Activated CD8-positive, alpha-beta memory T cell treated with anti-CD3 and anti-CD28 coated beads for 48 hours (primary cell): ENCODE measurements around the gene EHBP1.
A peak's percentile ranks its signal among the peaks of the same experiment; 100 is the strongest.
"Not testable (repeated sequence)": the region's sequence is repeated elsewhere in the genome, so short reads cannot be mapped to it uniquely, and the experiment has no call there.

ENCODE experiments used
- DNase-seq, 3 experiments: peaks; one replicate each; pipeline ENCODE4 v3.0.0-alpha.2; 2020; ENCODE audit warnings: low read depth in 2 of 3, low spot score in 2 of 3

The EHBP1 gene

DNA sequence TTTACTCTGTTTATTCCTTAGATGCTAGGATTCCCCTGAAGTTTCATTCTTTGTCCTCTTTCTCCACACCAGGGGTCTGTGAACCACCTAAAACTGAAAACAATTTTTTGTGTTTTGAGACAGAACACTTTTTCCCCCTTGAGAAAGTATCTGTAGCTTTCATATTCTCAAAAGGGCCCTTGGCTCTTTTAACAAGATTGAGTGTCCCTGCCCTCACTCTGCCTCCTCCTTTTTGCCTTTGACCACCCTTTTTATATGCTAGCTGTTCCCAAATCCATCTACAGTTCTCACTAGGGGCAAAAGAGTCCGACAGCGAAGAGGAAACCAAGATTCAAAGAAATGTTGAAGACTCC is 883 bp upstream of the EHBP1 start:
- no peak for DNase-seq

DNA sequence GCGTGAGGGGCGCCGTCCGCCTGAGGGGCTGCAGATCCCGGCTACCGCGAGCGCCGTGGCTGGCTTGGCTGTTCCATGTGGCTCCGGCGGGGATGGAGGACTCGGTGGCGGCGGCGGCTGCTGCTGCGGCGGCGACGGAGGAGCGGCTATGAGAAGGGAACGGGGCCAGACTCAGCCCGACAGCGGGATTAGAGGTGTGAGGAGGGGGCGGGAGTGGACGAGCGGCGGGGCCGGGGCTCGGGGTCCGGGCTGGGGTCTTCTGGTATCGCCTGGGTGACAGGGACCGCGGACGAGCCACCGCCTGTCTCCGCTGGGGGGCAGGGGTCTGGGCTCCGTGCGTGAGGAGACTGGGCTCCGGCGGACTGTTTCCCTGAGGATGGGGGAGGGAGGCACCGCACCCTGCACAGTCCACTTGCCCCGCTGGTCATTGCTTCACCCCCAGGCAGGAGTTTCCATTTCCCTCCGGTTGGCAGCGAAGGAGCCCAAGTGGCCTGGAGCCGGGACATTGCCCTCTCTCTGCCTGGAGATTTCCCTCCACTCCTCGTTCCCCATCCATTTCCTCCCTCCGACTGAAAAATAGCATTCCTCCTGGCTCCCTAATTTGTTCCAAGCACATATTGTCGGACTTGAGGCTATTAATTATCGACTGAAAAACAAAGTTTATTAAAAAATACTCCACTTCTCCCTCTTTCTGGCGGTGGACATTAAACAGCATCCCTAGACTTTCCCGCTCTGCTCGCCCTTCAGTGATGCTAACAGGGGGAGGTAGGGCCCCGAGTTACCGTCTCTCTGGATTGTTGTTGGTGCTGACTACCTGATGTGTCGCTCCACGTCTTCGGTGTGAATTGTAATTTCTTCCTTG is 577 bp downstream of the EHBP1 start:
- DNase-seq = peak in 2 of 3 experiments; percentile 10 to 16

DNA sequence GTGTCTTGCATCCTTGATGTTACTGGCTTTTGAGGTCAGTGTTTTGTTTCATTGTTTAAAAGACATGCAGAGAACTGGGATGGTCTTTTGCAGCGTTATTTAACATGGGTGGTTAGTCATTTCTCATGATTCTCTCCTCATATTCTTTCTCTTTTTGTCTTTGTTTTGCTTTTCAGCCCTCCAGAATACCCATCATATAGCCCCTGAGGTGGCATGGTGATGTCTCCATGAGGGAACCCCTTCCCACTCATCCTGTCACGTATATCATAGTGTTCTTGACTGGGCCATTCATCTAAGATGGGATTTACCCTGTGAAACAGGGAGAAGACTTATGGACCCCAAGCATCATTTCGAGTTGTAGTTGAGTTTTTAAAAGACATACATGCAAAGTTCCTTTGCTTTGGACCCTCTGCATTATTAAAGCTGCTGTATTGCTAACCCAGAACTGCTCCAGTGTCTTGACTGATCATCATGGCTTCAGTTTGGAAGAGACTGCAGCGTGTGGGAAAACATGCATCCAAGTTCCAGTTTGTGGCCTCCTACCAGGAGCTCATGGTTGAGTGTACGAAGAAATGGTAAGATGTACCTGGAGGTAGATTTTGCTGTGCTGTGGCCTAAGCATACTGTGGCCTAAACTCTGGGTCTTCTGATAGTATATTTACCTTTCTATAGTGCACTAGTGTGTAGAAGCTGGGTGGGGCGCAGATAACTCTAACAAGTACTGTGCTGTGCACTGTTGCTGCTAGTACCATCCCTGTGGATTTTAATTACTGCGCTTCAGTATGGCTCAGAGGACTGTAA is 1.4 kb downstream of the EHBP1 start:
- DNase-seq = no peak

DNA sequence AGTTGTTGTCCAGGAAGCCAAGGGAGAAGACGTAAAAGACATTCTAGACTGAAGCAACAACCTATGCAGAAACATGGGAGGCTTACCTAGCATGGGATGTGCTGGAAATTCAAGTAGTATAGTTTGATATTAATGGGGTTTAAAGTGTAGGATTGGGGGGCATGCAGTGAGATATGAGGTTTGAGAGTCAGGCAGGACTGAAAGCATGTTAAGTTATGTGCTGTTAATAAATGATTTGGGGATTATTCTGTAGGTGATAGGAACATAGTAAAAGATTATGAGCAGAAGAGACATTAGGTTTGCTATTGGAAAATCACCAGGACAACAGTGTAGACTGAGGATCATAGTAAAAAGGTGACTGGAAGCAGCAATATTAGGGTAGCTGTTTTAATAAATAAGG is 3.2 kb downstream of the EHBP1 start:
- DNase-seq = no peak

DNA sequence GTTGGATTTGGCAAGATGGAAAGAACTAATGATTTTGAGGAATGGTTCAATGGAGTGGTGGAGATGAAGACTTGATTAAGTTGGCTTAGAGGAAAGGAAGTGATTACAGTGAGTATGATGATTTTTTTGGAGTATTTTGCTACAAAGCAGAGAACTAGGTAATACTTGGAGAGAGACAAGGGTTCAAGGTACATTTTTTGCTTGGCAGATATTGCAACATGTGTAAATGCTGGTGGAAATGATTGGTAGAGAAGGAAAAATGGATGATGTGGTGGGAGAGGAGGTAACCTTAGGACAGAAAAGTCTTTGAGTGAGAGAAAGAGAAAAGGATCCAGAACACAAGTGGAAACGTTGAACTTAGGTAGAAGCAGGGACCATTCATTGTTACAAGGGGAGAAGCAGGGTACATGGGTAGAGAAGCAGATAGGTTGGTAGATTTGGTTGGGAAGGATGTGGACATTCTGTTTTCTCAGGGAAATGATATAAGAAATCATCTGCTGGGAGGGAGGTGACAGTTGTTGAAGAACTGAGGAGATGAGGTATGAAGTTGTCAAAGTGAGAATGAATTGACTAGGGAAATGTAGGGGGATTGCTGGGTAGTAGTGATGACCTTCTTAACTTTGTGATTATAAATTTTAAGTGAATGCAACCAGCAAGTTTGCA is 6.5 kb downstream of the EHBP1 start:
- DNase-seq = no peak

DNA sequence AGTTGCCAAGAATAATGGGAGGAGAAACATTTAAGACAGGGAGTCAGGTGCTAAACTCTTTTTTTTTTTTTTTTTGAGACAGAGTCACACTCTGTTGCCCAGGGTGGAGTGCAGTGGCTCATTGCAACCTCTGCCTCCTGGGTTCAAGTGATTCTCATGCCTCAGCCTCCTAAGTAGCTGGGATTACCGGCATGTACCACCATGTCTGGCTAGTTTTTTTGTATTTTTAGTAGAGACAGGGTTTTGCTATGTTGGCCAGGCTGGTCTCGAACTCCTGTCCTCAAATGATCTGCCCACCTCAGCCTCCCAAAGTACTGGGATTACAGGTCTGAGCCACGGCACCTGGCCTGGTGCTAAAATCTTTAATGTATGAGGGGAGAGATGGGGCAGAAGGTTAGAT is 7.7 kb downstream of the EHBP1 start:
- DNase-seq = not testable (repeated sequence)

DNA sequence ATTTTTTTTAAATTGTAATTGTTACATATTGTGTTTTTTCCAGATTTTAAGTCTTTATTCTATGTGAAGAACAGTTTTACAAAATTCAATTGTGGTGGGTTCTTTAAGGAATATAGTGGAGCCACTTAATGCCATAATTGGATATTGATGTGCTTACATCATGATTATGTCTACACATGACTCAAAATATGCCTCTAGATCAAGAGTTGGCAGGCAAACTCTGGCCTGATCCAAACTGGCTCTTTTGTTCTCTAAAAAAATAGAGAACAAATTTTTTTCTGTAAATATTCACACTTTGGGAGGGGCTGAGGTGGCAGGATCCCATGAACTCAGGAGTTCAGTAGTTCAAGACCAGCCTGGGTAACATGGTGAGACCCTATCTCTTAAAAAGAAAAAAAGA is 8.3 kb downstream of the EHBP1 start:
- no peak for DNase-seq

DNA sequence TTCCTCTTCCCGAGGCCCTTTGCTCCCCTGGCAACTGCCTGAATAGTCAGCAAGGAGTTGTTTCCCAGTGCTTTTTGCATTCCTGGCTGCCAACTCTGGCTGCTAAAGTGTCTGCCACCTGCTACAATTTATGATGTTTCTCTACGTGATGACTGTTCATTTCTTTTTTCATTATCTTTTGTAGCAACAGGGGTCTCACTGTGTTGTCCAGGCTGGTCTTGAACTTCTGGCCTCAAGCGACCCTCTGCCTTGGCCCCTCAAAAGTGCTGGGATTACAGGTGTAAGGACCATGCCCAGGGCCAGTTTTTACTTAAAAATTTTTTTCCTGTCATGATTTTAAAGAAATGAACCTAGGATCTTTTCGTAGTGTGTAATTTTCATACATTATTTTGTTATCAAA is 11.3 kb downstream of the EHBP1 start:
- no peak for DNase-seq

DNA sequence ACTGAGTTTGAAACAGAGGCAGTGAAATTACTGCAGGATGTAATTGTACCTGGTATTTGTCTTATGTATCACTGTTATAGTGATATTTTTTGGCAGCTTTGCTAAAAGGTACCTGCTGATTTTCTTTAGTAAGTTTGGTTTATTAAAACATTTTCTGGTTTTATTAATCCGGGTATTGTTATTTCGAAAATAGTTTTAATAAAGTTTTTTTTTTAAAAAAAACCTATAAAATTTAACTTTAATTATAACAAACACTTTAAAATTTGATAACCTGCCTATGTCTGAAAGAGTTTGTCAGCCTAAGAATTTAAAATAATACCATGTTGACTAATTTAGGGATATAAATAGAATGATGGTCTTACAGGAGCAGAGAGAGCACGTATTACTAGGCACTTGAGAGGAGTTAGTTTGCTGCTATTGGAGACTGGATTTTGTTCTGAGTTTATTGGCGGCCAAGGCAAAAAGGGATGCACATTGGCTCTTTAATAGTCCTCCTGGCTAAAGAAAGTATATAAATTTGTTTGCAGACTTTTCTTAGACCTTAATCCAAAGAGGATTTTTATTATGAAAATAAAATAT is 12.1 kb downstream of the EHBP1 start:
- no peak for DNase-seq

DNA sequence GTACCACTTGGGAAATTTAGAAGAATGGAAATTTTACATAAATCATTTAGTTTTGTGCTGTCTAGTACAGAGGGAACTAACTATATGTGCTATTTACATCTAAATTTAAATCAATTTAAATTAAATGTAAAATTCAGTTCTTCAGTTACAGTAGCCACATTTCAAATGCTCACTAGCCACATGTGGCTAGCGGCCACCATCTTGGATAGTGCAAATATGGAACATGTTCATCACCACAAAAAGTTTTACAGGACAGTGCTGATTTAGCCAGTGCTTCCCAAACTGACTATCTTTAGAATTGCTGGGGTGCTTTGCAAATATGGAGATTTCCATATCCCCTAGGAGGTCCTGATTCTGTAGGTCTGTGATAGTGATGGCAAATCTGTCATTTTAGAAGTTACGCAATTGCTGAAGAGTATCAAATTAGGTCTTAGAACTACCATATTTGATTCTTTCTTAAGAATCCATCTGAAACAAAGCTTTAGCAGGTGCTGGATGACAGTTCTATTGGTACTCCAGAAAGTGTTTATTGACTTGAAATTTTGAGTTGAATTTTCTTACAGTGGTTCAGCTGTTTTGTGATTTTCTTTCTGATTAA is 12.8 kb downstream of the EHBP1 start:
- no peak for DNase-seq

DNA sequence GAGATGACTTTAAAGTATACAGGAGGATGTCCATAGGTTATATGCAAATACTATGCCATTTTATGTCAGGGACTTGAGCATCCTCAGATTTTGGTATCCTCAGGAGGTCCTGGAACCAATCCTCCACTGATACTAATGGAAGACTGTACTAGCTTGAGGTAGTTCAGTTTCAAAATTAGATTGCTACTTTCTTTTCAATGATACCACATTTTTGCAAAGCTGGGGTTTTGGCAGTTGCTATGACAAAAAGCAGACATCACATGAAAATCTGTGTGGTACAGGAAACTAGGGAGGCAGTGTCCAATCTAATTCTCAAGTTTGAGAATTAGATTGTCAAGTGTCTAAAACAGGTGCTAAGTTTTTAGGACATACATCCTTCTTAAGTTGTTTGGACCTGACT is 14.2 kb downstream of the EHBP1 start:
- DNase-seq = no peak

DNA sequence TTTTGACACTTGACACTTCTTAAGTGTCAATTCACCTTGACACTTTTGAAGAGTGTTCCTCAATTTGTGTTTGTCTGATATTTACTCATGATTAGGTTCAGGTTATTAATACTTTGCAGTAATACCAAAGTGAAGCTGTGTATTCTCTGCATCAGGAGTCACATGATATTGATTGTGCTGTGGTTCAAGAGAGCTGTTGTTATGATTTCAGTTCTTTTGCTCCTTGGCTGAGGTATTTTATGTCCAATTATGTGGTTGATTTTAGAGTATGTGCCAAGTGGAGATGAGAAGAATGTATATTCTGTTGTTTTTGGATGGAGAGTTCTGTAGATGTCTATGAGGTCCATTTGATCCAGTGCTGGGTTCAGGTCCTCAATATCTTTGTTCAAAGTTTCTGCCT is 17.2 kb downstream of the EHBP1 start:
- DNase-seq = no peak

DNA sequence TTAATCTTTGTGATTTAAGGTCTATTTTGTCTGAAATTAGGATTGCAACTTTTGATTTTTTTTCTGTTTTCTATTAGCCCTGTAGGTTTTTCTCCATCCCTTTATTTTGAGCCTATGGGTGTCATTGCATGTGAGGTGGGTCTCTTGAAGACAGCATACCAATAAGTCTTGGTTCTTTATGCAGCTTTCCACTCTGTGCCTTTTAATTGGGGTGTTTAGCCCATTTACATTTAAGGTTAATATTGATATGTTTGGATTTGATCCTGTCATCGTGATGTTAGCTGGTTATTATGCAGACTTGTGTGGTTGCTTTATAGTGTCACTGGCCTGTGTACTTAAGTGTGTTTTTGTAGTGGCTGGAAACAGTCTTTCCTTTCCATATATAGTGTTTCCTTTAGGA is 17.7 kb downstream of the EHBP1 start:
- DNase-seq = no peak

DNA sequence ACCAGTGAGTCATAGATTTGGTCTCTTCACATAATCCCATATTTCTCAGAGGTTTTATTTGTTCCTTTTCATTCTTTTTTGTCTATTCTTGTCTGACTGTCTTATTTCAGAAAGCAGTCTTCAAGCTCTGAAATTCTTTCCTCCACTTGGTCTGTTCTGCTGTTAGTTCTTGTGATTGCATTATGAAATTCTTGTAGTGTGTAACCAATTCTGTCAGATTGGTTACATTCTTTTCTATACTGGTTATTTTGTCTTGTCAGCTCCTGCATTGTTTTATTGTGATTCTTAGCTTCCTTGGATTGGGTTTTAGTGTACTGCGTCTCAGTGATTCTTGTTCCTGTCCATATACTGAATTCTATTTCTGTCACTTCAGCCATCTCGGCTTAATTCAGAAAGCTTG is 18.6 kb downstream of the EHBP1 start:
- no peak for DNase-seq

DNA sequence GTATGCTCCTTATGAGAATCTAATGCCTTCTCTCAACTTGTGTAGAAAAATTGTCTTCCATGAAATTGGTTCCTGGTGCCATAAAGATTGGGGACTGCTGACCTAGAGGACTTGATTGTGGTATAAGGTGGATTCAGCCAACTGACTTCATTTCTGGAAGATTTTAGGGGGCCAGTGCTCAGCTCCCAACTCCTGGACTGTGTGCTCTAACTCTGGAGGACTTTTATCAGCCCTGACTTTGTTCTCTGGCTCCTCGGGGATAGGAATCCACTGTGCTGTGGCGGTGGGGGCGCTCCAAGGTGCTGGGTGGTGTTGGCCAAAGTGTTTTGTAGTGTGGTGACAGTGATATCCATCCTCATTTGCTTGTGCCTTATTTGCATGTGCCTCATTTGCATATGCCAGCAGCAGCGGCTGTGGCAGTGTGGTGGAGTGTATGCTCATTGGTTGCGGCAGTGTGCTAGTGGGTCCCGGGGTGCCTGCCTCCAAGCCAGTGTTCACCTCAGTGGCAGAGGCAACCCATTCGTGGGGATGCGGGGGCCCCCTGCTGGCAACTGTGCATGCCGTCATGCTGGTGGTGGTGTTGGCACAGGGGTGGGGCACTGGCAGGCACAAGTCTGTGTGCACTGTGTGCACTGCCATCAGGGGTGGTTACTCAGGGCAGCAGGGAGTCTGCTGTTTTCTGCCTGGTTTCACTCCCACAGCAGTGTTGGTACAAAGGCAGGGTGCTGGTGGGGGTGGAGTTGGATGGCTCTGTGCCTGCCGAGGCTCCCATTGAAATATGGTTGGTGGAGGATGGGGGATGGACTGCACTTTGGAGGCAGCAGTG is 19.6 kb downstream of the EHBP1 start:
- DNase-seq = no peak

DNA sequence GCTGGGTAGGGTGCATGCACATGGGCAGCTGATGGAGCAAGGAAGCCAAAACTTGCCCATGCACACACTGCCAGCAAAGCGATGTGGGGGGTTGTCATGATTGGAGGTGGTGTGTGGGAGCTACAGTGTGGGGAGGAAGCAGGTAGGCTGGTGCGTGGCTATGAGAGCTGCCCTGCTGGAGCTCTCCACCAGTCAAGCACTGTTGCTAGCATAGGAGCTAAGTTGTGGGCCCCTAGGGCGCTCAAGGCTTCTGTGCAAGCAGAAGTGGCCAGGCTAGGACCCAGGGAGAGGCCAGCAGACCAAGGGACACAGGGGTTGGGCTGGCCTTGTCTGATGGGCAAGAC is 20.2 kb downstream of the EHBP1 start:
- DNase-seq = no peak

DNA sequence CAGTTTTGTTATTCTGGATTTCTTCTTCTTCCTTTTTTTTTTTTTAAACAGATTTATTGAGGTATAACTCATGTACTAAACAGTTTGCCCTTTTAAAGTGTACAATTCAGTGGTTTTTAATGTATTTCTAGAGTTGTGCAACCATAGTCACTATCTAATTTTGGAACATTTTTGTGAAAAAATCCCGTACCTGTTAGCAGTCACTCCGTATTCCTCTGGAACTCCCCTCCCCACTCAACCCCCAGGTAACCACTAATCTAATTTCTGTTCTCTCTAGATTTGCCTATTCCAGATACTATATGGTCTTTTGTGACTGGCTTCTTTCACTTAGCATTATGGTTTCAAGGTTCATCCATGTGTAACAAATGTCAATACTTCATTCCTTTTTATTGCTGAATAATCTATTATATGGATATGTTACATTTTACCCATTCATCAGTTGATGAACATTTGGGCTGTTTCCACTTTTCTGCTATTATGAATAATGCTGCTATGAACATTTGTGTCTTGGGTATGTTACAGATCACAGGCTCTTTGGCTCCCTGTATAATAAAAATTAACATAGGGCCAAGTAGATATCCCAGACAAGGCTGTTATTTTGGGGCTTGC is 21.9 kb downstream of the EHBP1 start:
- no peak for DNase-seq

DNA sequence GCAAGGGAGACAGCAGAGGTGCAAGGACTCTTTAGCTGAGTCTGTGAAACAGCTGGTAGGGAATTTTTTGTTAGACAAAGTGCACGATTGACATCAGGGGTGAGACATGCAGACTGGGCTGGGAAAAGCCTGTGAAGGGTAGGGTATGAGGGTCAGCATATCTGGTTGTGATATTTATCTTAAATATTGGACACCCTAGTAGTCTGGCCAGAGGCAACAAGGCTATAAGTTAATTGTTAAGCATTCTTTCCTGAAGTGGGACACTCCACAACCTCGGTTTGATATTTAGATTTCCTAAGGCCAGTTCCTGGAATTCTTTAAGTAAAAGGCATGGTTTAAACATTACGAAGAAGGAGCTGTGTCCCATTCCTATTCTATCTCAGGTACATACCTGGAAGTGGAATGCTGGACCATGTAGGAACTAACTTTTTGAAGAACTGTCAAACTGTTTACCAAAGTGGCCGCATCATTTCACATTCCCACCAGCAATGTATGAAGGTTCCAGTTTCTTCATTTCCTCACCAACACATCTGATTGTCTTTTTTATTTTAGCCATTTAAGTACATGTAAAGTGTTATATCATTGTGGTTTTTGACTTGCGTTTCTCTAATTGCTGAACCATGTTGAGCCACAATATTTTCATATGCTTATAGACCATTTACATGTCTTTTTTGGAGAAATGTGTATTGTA is 22.5 kb downstream of the EHBP1 start:
- no peak for DNase-seq

DNA sequence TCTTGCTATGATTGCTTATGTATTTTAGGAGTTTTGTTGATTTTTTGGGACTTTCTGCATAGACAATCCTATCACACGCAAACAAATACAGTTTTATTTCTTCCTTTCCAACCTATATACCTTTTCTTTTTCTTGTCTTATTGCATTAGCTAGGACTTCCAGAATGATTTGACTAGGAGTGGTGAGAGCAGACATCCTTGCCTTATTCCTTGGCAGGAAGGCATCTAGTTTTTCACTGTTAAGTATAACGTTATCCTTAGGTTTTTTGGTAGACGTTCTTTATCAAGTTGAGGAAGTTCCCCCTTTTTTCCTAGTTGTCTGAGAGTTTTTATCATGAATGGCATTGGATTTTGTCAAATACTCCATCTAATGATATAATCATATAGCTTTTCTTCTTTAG is 25.8 kb downstream of the EHBP1 start:
- no peak for DNase-seq
